NCI-H2081 treated with DMSO at 0.1 percent for 48 hours (cell line): ENCODE results near the gene APOBEC3B.
"Not testable (repeated sequence)": the region's sequence is repeated elsewhere in the genome, so short reads cannot be mapped to it uniquely, and the experiment has no call there.

Experiments
- DNase-seq: peaks from one replicate; lab custom pipeline; 2025; lab: John Stamatoyannopoulos, UW

Gene APOBEC3B

GRCh38 chr22:38951734-38952133, 30.4 kb upstream of the APOBEC3B start:
- no peak for DNase-seq

DNA sequence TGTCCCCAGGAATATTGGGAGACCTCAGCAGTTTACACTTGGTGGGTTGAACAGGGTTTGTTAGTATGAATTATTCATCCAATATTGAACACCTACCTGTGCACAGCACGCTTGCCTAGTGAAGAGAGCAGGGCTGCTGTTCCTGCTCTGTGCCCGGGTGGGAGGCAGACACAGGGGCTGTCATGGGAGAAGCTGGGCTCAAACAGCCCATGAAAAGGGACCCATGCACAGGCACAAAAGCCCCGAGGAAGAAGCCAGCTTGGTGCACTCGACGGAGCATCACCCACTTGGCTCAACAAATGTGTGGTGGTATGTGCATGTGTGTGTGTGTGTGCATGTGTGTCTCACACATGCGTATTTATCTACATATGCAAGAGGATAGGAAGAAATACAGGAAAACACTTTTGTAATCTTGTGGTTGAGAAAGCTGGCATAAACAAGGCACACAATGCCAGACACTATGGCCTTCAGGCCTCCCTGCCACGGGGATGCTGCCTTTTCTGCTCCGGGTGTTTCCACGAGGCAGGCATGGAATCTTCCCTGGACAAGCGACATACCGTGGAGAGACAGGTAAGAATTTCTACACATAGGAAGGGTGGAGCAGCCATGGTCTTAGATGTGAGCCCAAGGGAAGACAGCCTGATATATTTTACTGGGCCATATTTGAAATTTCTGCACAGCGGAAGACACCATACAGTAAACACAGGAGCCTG, 29.7 kb upstream of the APOBEC3B start:
- DNase-seq: no peak

- DNase-seq: no peak
Measured at GRCh38 chr22:38953091-38953490, 29.1 kb upstream of the APOBEC3B start.

DNA sequence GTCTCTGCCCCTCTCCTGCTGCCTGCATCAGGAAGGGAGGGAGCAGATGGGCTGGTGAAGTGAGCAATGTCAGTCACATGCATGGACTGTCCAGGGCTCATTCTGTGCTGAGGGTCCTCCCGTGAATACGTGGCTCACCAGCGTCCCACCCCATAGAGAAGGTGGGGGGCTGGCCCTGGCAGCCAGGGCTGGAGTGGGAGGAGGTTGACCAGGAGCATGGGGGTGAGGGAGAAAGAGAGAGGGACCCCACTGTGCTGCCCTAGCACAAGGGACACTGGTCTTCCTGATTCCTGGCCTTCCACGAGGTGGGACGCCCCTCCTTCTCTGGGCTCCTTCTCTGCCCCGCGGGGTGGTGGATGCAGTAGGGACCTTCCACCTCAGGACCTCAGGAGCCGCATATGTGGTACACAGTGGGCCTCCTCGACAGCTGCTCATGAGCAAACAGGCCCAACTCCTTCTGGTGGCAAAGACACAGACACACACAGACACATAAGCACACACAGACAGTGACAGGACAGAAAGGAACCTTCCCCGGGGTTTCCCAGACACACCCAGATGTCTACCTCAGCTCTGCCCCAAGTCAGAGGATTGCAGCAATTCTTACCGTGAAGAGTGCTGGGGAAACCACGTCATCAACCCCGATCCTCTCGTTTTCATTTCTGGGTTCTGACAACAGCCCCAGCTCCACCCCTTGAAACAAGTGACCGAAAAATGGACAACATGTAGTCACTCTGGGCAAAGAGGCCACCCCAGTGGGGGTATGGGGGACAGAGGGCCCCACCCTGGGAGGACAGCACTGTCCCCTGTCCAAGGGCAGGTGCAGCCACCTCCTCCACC, 28.4 kb upstream of the APOBEC3B start:
- no peak for DNase-seq

GRCh38 chr22:38954414-38955043, 27.6 kb upstream of the APOBEC3B start:
- no peak for DNase-seq

DNA sequence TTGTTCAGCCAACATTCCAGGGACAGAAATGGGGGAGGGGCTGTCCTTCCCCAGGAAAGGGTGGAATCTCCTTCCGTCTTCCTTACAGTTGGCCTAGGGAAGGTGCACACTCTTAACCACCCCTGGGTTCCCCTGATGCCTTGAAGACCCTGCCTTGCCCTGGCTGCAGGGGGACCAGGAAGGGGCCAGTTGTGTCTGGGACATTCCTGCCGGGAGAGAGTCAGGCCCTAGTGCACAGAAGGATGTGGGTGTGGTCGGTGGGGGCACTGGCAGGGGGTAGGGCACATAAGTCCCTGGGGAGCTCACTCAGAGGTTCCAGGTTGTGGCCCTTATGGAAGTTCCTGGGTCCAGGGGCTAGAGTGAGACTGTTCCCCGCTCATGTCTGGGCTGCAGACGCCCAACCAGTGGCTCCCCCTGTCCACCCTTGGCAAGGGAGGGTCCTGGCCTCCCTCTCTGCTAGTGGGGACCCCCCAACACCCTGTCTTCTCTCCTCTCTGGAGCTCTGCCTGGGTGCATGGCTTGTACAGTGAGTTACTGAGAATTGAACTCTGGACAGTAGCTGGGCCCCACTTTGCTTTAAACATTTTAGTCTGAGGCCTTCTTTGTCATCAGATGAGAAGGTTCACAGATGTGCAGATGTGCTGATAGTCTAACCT, 26.8 kb upstream of the APOBEC3B start:
- DNase-seq: no peak

- no peak for DNase-seq
Measured at GRCh38 chr22:38955926-38956325, 26.2 kb upstream of the APOBEC3B start.

DNA sequence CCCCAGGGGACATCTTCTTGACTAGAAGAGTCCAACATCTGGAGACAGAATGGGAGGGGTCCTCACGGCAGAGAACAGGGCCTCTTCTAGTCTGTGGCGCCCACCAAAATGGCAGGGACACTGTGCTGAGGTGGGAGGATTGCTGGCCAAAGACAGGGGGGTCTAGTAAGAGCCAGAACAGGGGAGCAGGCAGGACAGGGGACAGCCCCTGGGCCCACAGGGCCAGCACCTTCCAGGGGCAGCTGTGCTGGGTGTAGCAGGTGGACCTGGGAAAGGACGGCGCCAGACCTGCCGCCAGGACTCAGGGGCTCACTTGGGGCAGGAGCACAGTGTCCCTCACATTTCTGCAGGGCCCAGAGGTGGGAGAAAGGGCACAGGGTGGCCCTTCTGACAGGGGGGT, 25.6 kb upstream of the APOBEC3B start:
- no peak for DNase-seq

GRCh38 chr22:38957046-38957770, 24.9 kb upstream of the APOBEC3B start, which contains the start of gene APOBEC3A:
APOBEC3A (plus strand) TSS chr22:38957609; CDS start chr22:38957692, 83 bp downstream.
- no peak for DNase-seq

GRCh38 chr22:38957808-38958650, 24.1 kb upstream of the APOBEC3B start:
- no peak for DNase-seq

GRCh38 chr22:38958651-38958943, 23.6 kb upstream of the APOBEC3B start:
- not testable (repeated sequence) for DNase-seq

DNA sequence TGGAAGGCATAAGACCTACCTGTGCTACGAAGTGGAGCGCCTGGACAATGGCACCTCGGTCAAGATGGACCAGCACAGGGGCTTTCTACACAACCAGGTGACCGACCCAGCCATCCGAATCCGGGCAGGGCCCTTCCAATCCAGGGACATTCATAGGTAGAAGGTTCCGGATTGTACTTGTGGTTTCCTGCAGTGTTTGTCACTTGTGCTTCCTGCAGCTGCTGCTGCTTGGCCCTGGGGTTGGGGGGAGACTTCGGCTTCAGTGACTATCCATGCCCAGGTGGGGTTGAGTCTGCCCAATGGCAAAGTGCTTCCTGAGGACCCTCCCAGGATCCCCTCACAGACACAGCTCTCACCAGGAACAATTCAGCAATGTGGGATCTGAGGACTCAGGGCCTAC, 22.6 kb upstream of the APOBEC3B start:
- DNase-seq: no peak

DNA sequence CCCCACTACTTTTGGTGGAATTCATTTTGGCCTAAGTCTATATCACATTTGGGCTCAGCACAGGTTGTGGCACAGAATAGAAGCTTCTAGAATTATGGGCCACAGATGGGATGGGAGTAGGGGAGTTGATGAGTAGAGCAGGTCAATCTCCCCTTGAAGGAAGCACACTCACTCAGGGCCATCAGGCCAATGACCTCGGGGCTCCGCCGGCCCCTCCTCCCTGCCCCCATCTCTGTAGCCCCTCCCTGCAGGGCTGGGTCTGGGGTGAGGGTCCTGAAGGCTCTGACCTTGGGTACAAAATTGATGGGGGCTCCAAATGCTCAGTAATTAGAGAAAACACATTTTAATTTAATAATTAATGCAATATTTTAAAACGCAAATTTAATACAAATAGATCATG, 21.5 kb upstream of the APOBEC3B start:
- not testable (repeated sequence) for DNase-seq

GRCh38 chr22:38963291-38963738, 18.8 kb upstream of the APOBEC3B start:
- not testable (repeated sequence) for DNase-seq

DNA sequence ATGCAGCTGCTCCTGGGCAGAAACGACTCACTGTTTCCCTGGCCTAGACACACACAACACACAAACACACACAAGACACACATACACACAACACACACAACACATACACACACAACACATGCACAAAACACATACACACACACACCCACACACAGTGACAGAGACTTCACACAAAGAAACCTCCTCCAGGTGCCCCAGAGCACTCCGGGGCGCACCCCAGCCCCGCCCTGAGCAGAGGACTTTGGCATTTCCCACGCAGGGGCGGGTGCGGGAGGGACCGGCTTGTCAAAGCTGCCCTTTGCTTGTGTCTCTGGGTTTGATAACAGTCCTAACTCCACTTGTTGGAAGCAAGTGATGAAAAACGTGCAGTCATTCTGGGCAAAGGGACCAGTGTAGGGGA, 18.3 kb upstream of the APOBEC3B start:
- no peak for DNase-seq

GRCh38 chr22:38964306-38964705, 17.8 kb upstream of the APOBEC3B start:
- no peak for DNase-seq

DNA sequence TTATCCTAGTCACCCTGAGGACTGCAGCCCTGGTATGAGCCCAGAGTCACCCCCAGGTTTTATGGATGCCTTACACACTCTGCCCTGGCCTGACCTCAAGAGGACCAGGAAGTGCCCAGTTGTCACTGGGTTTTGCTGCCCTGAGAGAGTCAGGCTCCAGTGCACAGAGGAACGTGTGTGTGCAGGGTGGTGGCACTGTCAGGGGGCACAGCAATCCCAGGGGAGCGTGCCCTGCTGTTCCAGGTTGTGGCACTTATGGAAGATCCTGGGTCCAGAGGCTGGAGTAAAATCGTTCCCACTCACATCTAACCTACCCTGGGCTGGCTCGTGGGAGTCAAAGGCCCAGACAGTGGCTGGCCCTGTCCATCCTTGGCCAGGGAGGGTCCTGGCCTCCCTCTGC, 17.2 kb upstream of the APOBEC3B start:
- no peak for DNase-seq

DNA sequence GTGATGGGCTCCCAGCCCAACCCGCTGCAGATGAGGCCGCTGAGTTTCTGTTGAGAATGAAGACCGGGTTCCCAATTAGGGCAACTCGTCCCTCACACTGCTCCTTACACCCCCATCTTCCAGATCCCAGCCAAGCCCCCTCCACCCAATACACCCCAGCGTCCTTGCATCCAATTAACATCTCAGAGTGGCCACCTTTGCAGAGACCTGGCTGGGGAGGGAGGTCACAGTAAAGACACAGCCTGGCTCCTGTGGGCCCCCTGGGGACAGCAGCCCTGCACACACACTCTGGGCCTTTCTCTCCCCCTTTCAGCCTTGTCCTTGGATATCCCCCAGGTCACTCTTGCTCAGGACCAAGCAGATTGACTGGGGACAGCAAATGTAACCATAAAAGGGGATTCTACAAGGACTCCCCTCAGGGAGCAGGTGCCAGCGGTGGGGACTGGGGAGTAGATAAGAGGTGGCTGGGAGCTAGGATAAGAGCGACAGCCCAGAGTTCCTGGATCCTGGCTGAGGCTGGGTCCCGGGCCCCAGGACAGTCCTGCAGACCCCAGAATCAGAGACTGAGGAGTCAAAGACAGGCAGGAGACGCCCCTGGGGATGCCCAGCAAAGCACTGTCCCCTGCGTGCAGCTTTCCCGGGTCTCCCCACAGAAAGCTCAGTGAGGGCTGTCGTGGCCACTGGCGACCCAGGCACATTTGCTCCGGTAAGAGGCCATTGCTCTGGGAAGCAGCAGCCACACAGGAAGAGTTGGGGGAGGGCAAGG, 16.4 kb upstream of the APOBEC3B start:
- DNase-seq: no peak

- DNase-seq: no peak
Measured at GRCh38 chr22:38966380-38966702, 15.8 kb upstream of the APOBEC3B start.

- DNase-seq: no peak
Measured at GRCh38 chr22:38966942-38967341, 15.2 kb upstream of the APOBEC3B start.
